Upper lobe of right lung (tissue), 1 donor: ENCODE results near the gene PNMA6E. TPM values are rescaled to one million over a fixed set of nuclear protein-coding genes. Genes with fewer than 3 reads are reported as not detected.

ENCODE experiments used
- ATAC-seq: fragments of 200-7000 bp; cut with Tn5 transposase; one replicate; pipeline ENCODE4 v1.9.1; 2020; ENCODE audit warnings: mild to moderate bottlenecking, moderate library complexity
- DNase-seq: peaks from one replicate; pipeline ENCODE4 v3.0.0-alpha.2; 2020
- H3K27ac ChIP-seq: fragments of 200-600 bp; one replicate; pipeline ENCODE4 v1.8.0; 2022
- H3K27me3 ChIP-seq: fragments of 200-600 bp; one replicate; pipeline ENCODE4 v1.8.0; 2022; ENCODE audit warnings: mild to moderate bottlenecking
- H3K36me3 ChIP-seq: fragments of 200-600 bp; one replicate; pipeline ENCODE4 v1.8.0; 2022
- H3K4me1 ChIP-seq: fragments of 200-600 bp; one replicate; pipeline ENCODE4 v1.8.0; 2022
- H3K4me3 ChIP-seq: fragments of 200-600 bp; one replicate; pipeline ENCODE4 v1.8.0; 2022; ENCODE audit warnings: mild to moderate bottlenecking
- H3K9me3 ChIP-seq: fragments of 200-600 bp; one replicate; pipeline ENCODE4 v1.8.0; 2022
- intact Hi-C: fragments of 100-400 bp; cut with DNase I; formaldehyde crosslinking; loops from one replicate; pipeline ENCODE4 v1.11.0; 2022
- total RNA-seq: library from RNA; stranded (reverse); fragmentation: NEBNext Ultra II Directional; extraction: Animal tissue kit (Norgen Biotek cat#: 25700); gene quantifications from one replicate; pipeline ENCODE4 v1.2.1, GENCODE V29; 2021
- TF ChIP-seq, protein P1 (sequence below): fragments of 200-600 bp; IDR thresholded peaks from one replicate; pipeline ENCODE4 v1.8.0; 2022; ENCODE audit warnings: antibody characterized with exemption
- donor health status: DM: no; HTN: yes; CAD: no; lungs with severe emphysema.

PNMA6E gene
- total RNA-seq, 1 donor from 2014 or later: 0.14 TPM

DNA sequence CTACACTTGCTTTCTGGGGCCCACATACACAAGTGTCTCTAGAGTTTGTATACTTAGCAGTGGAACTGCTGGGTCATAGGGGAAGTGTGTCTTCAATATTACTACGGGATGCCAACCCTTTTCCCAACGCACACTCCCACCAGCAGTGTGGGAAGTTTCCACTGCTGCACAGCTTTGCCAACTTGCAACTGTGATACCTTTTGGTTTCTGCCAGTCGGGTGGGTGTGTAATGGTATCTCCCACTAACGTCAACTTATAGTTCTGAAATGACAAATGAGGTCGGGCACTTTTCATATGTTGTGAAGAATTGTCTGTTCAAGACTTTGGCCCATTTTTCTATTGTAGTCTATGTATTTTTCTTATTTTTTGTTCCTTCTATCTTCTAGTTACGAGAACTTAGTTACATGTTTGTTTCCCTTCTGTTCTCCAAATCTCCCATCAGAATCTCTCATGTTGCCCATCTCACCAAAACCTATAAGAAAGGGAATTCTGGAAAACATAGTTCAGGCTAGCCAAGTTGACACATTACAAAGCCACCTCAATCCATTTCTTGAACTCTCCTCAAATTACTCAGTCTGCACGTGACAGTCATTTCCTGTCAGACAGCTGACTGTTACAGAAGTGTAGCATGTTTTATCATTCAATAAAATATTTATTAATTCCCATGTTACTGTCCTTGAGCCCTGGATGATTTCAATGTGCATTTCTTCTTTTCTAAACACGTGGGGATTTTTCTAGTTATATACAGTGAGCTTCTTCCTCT is 30.7 kb downstream of the PNMA6E start:
- Histone ChIP-seq H3K9me3 (no peaks in the 10 kb centered on the region), H3K4me3 (no peak overlapping the region), H3K36me3 (no peaks in the 10 kb centered on the region), H3K27me3 (no peaks in the 10 kb centered on the region), H3K4me1 (no peaks in the 10 kb centered on the region), H3K27ac (no peak overlapping the region)
- DNase-seq (no peak), ATAC-seq (no peak)
- intact Hi-C loops: no loop called here
- TF ChIP-seq, protein P1, sequence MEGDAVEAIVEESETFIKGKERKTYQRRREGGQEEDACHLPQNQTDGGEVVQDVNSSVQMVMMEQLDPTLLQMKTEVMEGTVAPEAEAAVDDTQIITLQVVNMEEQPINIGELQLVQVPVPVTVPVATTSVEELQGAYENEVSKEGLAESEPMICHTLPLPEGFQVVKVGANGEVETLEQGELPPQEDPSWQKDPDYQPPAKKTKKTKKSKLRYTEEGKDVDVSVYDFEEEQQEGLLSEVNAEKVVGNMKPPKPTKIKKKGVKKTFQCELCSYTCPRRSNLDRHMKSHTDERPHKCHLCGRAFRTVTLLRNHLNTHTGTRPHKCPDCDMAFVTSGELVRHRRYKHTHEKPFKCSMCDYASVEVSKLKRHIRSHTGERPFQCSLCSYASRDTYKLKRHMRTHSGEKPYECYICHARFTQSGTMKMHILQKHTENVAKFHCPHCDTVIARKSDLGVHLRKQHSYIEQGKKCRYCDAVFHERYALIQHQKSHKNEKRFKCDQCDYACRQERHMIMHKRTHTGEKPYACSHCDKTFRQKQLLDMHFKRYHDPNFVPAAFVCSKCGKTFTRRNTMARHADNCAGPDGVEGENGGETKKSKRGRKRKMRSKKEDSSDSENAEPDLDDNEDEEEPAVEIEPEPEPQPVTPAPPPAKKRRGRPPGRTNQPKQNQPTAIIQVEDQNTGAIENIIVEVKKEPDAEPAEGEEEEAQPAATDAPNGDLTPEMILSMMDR: no peak

GRCh38 chrX:153366878-153367538 is 34.1 kb downstream of the PNMA6E start:
- no peak overlapping the region for H3K27ac ChIP-seq
- TF ChIP-seq, protein P1: no peak
- intact Hi-C loops: no loop called here
- H3K4me1 ChIP-seq: no peaks in the 10 kb centered on the region
- no peaks in the 10 kb centered on the region for H3K36me3 ChIP-seq
- no peak overlapping the region for H3K4me3 ChIP-seq
- no peaks in the 10 kb centered on the region for H3K9me3 ChIP-seq
- no peaks in the 10 kb centered on the region for H3K27me3 ChIP-seq
- DNase-seq: no peak
- ATAC-seq: no peak

DNA sequence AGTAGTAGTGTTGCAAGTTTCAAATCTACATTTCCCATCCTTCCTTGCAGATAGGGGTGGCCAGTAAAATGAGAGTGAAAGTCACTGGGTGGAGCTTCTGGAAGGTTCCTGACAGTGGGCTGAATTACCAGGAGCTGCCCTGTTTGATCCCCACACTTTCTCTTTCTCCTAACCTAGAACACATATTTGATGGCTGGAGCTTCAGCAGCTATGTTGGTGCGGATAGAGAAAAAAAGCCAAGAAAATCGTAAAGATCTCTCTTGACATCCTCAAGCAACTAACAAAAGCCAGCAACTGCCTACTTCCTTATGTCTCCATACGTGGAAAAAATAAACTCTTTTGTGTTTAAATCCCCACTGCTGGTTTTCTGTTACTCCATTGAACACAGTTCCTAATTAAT is 35.0 kb downstream of the PNMA6E start:
- TF ChIP-seq, protein P1: no peak
- no peaks in the 10 kb centered on the region for H3K36me3 ChIP-seq
- intact Hi-C loops: no loop called here
- H3K27ac ChIP-seq: no peak overlapping the region
- H3K9me3 ChIP-seq: no peaks in the 10 kb centered on the region
- no peak for ATAC-seq
- no peaks in the 10 kb centered on the region for H3K4me1 ChIP-seq
- no peak for DNase-seq
- H3K4me3 ChIP-seq: no peak overlapping the region
- H3K27me3 ChIP-seq: no peaks in the 10 kb centered on the region

- intact Hi-C loops: no loop called here
- no peaks in the 10 kb centered on the region for H3K36me3 ChIP-seq
- ATAC-seq: no peak
- no peak for DNase-seq
- H3K27me3 ChIP-seq: no peaks in the 10 kb centered on the region
- no peak overlapping the region for H3K27ac ChIP-seq
- H3K4me3 ChIP-seq: no peak overlapping the region
- H3K4me1 ChIP-seq: no peaks in the 10 kb centered on the region
- TF ChIP-seq, protein P1: no peak
- no peaks in the 10 kb centered on the region for H3K9me3 ChIP-seq
These were observed 35.5 kb downstream of the PNMA6E start for GRCh38 chrX:153365670-153366069.

GRCh38 chrX:153361781-153362397 is 39.3 kb downstream of the PNMA6E start:
- Histone ChIP-seq H3K4me1 (no peaks in the 10 kb centered on the region), H3K36me3 (no peaks in the 10 kb centered on the region), H3K4me3 (no peak overlapping the region), H3K27ac (no peak overlapping the region), H3K9me3 (no peaks in the 10 kb centered on the region), H3K27me3 (no peaks in the 10 kb centered on the region)
- no peak for DNase-seq
- no peak for ATAC-seq
- intact Hi-C loops: no loop called here
- TF ChIP-seq, protein P1: no peak
